Activated gamma-delta T cell treated with Interleukin-2 at 50 U/mL for 16 hours (primary cell): ENCODE results near the gene GRIN2A.

Experiments
- DNase-seq: peaks from one replicate; pipeline ENCODE4 v3.0.0-alpha.2; 2020

The GRIN2A gene

GRCh38 chr16:10083301-10083700 lies 98.9 kb downstream of the GRIN2A start:
- no peak for DNase-seq

GRCh38 chr16:10081201-10081940 lies 100.9 kb downstream of the GRIN2A start:
- DNase-seq = no peak

- DNase-seq = no peak
Measured at GRCh38 chr16:10080051-10080772, 102.0 kb downstream of the GRIN2A start.

GRCh38 chr16:10078541-10078949 lies 103.7 kb downstream of the GRIN2A start:
- no peak for DNase-seq

GRCh38 chr16:10077861-10078260 lies 104.4 kb downstream of the GRIN2A start:
- DNase-seq = no peak

GRCh38 chr16:10076037-10076436 lies 106.2 kb downstream of the GRIN2A start:
- no peak for DNase-seq

GRCh38 chr16:10070591-10070990 lies 111.6 kb downstream of the GRIN2A start:
- DNase-seq = no peak

- DNase-seq = no peak
Measured at GRCh38 chr16:10069374-10069773, 112.9 kb downstream of the GRIN2A start.

- no peak for DNase-seq
Measured at GRCh38 chr16:10067835-10068234, 114.4 kb downstream of the GRIN2A start.

- DNase-seq = no peak
Measured at GRCh38 chr16:10067406-10067805, 114.8 kb downstream of the GRIN2A start.

GRCh38 chr16:10065019-10065418 lies 117.2 kb downstream of the GRIN2A start:
- DNase-seq = no peak

- no peak for DNase-seq
Measured at GRCh38 chr16:10048850-10049249, 133.4 kb downstream of the GRIN2A start.

GRCh38 chr16:10045947-10046346 lies 136.3 kb downstream of the GRIN2A start:
- DNase-seq = no peak

GRCh38 chr16:10045291-10045775 lies 136.9 kb downstream of the GRIN2A start:
- DNase-seq = no peak

GRCh38 chr16:10040136-10041080 lies 141.8 kb downstream of the GRIN2A start:
- no peak for DNase-seq

- DNase-seq = no peak
Measured at GRCh38 chr16:10039220-10040096, 142.8 kb downstream of the GRIN2A start.

- DNase-seq = no peak
Measured at GRCh38 chr16:10037751-10038150, 144.5 kb downstream of the GRIN2A start.

- DNase-seq = no peak
Measured at GRCh38 chr16:10036956-10037355, 145.3 kb downstream of the GRIN2A start.

- DNase-seq = no peak
Measured at GRCh38 chr16:10033556-10033955, 148.7 kb downstream of the GRIN2A start.

GRCh38 chr16:10031955-10032354 lies 150.3 kb downstream of the GRIN2A start:
- no peak for DNase-seq

GRCh38 chr16:10031473-10031872 lies 150.8 kb downstream of the GRIN2A start:
- no peak for DNase-seq

GRCh38 chr16:10028644-10029043 lies 153.6 kb downstream of the GRIN2A start:
- no peak for DNase-seq
